Heart right ventricle (tissue), 16 donors: Measurements from ENCODE around the gene GYPE. TPM values are rescaled to one million over a fixed set of nuclear protein-coding genes. Genes with fewer than 3 reads are reported as not detected.
"Not testable (repeated sequence)": the region's sequence is repeated elsewhere in the genome, so short reads cannot be mapped to it uniquely, and the experiment has no call there.

ENCODE experiments used
- ATAC-seq, 8 donors: fragments of 200-7000 bp; cut with Tn5 transposase; one replicate each; pipeline ENCODE4 v1.9.1; 2020; ENCODE audit warnings: mild to moderate bottlenecking in 8 of 8, moderate library complexity in 8 of 8, moderate number of reproducible peaks in 1 of 8
- DNase-seq, 2 donors: peaks; one replicate each; pipeline ENCODE4 v3.0.0-alpha.2; 2020
- H3K27ac ChIP-seq, 10 donors: fragments of 200-600 bp; sonication (generic) in 2 of 10; one replicate each; pipeline versions ENCODE4 v1.5.0 to v1.8.0; 2020 to 2022; ENCODE audit warnings: mild to moderate bottlenecking in 3 of 10
- H3K27me3 ChIP-seq, 7 donors: fragments of 200-600 bp; one replicate each; pipeline ENCODE4 v1.8.0; 2021 to 2022; ENCODE audit warnings: mild to moderate bottlenecking in 2 of 7
- H3K36me3 ChIP-seq, 9 donors: fragments of 200-600 bp; sonication (generic) in 1 of 9; one replicate each; pipeline versions ENCODE4 v1.5.0 to v1.8.0; 2020 to 2022; ENCODE audit warnings: mild to moderate bottlenecking in 2 of 9
- H3K4me1 ChIP-seq, 9 donors: fragments of 200-600 bp; sonication (generic) in 1 of 9; one replicate each; pipeline versions ENCODE4 v1.5.0 to v1.8.0; 2020 to 2022; ENCODE audit warnings: mild to moderate bottlenecking in 4 of 9
- H3K4me3 ChIP-seq, 10 donors: fragments of 200-600 bp; sonication (generic) in 2 of 10; one replicate each; pipeline versions ENCODE4 v1.5.0 to v1.8.0; 2020 to 2022; ENCODE audit warnings: mild to moderate bottlenecking in 7 of 10, moderate library complexity in 2 of 10
- H3K9me3 ChIP-seq, 11 donors: fragments of 200-600 bp in 10 of 11; sonication (generic) in 2 of 11; one replicate each; pipeline versions ENCODE4 v1.5.0 to v1.8.0; 2013 to 2022; ENCODE audit warnings: mild to moderate bottlenecking in 2 of 11, control low read depth in 1 of 11, moderate library complexity in 1 of 11
- CTCF ChIP-seq, 9 donors: fragments of 200-600 bp; sonication (generic) in 2 of 9; IDR thresholded peaks; one replicate each; pipeline versions ENCODE4 v1.5.0 to v1.8.0; 2021 to 2022; ENCODE audit warnings: antibody characterized with exemption in 9 of 9, mild to moderate bottlenecking in 5 of 9, moderate library complexity in 1 of 9
- WGBS, 2 donors: extraction: QIAGEN DNeasy Blood & Tissue Kit; methylation state at CpG; one replicate each; pipeline ENCODE4 v1.1.7; 2013; ENCODE audit warnings: inconsistent platforms in 1 of 2; 5-methylcytosine and 5-hydroxymethylcytosine counted together
- intact Hi-C, 10 donors: fragments of 100-400 bp; cut with DNase I; formaldehyde crosslinking; loops; one replicate each; pipeline versions ENCODE4 v1.11.1 to v1.14.2; 2022
- polyA plus RNA-seq, 2 donors: library from polyadenylated mRNA; stranded (reverse); fragments of 200-250 nt; gene quantifications; one replicate each; pipeline ENCODE4 v1.2.3, GENCODE V29; 2013
- total RNA-seq, 10 donors: library from RNA; stranded (reverse); fragmentation: NEBNext Ultra II Directional in 3 of 10; extraction: Animal tissue kit (Norgen Biotek cat#: 25700) in 3 of 10; gene quantifications; one replicate each; pipeline versions ENCODE4 v1.2.1 to v1.2.4, GENCODE V29; 2021 to 2023
- donor health status: Arrhythmogenic right ventricular cardiomyopathy.
- donor health status: ischemic (EF 13 %, LVEDD 7.1; RV severe dilation, severe dysfunction).
- donor health status: healthy with polysubstance abuse.
- donor health status: DM: no; HTN: yes; CAD: no.
- donor health status: DM: no; HTN: no; CAD: no.
- donor health status: ischemic (EF 25% LVEDD 6.9; RV normal size, moderate dysfunction).
- donor health status: ischemic (EF 25% LVEDD 5.7; RV mildly dilated, moderate dysfunction).
- donor health status: healthy.
- donor health status: DM: yes; HTN: yes; CAD: no.
- donor health status: Ischemic cardiomyopathy.
- donor health status: ischemic (EF 35%, LVEDD 5.7; RV mildly dilated, moderate dysfunction).
- donor health status: nonischemic (EF 11% LVEDD 7.7; RV severe dilation, severe dysfunction).
- donor health status: DM: yes; HTN: yes; CAD: no.
- donor health status: PGD.
- donor health status: ischemic (EF 29% LVEDD 5.4; RV normal size, mild dysfunction).
- donor health status: nonischemic (EF 23%, LVEDD 6.1; RV moderate dilation, normal function).

The GYPE gene
- total and polyA plus RNA-seq, 12 donors, result 0.21 to 0.80 (median 0.29) TPM; not detected in 2

DNA sequence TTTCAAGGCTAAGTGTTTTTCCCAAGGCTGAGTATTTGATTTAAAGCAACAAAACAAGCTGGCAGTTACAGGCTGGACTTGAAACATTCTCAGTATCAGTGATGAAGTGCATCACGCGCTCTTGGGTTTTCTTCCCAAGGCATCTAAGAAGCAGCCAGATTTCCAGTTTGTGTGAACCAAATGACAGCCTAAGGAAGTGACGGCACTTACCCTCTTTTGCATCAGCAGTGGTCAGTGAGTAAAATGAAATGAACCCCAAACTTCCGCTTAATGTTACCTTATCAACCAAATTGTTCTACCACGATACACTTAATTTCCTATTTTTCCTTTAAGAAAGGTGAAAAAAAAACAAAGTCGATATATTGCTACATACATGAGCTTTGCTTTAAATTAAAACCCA, 15.8 kb upstream of the GYPE start:
- H3K27me3 ChIP-seq, result no peaks in the 10 kb centered on the region
- no peak for ATAC-seq
- intact Hi-C loops, result no loop called here

DNA sequence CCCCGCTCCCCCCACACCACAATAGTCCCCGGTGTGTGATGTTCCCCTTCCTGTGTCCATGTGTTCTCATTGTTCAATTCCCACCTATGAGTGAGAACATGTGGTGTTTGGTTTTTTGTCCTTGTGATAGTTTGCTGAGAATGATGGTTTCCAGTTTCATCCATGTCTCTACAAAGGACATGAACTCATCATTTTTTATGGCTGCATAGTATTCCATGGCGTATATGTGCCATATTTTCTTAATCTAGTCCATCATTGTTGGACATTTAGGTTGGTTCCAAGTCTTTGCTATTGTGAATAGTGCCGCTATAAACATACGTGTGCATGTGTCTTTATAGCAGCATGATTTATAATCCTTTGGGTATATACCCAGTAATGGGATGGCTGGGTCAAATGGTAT, 11.1 kb upstream of the GYPE start:
- H3K9me3 ChIP-seq, H3K4me1 ChIP-seq, H3K27ac ChIP-seq, ATAC-seq, DNase-seq, intact Hi-C loops, H3K4me3 ChIP-seq, H3K36me3 ChIP-seq, H3K27me3 ChIP-seq: not testable (repeated sequence)
- WGBS, 2 donors, result 89 to 97% methylated on average over 4 to 5 of the region's 5 CpGs

More for the DNA sequence above, 15.8 kb upstream of the GYPE start:
- WGBS, 2 donors, result 80% methylated on average over 6 of the region's 6 CpGs
- DNase-seq, result no peak
- Histone ChIP-seq H3K36me3 (no peaks in the 10 kb centered on the region), H3K4me3 (no peak overlapping the region), H3K27ac (no peak overlapping the region), H3K9me3 (no peaks in the 10 kb centered on the region), H3K4me1 (no peaks in the 10 kb centered on the region)
- TF ChIP-seq CTCF (IDR thresholded peaks at IDR 0.05), result no peak

DNA sequence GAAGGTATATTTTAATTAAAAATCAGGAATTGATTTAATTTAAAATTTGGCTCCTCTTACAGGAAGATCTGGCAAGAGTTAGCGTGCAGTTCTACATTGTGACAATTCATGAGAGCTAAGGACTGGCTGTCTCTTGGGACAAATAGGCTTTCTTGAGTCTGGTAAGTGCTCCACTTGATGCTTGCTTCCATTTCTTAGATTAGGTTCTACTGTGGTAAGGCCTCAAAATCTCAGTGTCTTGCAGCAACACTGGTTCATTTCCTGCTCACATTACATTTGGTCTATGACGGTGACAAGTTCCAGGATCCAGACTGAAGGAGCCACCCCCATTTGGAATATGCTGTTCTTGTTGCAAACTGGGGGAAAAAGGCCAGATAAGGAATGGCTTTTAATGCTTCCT, 7.1 kb upstream of the GYPE start:
- intact Hi-C loops, H3K36me3 ChIP-seq, DNase-seq, H3K27me3 ChIP-seq, H3K9me3 ChIP-seq, H3K4me1 ChIP-seq: not testable (repeated sequence)
- WGBS, 2 donors, result 47 to 56% methylated on average over 1 of the region's 2 CpGs
- ATAC-seq, result peak in 5 of 8 donors; percentile 29 to 44 (median 35)
- peak overlapping the region in 8 of 10 donors; percentile 22 to 83 (median 61) for H3K27ac ChIP-seq
- H3K4me3 ChIP-seq, result peak overlapping the region in 9 of 10 donors; percentile 36 to 57 (median 51)

DNA sequence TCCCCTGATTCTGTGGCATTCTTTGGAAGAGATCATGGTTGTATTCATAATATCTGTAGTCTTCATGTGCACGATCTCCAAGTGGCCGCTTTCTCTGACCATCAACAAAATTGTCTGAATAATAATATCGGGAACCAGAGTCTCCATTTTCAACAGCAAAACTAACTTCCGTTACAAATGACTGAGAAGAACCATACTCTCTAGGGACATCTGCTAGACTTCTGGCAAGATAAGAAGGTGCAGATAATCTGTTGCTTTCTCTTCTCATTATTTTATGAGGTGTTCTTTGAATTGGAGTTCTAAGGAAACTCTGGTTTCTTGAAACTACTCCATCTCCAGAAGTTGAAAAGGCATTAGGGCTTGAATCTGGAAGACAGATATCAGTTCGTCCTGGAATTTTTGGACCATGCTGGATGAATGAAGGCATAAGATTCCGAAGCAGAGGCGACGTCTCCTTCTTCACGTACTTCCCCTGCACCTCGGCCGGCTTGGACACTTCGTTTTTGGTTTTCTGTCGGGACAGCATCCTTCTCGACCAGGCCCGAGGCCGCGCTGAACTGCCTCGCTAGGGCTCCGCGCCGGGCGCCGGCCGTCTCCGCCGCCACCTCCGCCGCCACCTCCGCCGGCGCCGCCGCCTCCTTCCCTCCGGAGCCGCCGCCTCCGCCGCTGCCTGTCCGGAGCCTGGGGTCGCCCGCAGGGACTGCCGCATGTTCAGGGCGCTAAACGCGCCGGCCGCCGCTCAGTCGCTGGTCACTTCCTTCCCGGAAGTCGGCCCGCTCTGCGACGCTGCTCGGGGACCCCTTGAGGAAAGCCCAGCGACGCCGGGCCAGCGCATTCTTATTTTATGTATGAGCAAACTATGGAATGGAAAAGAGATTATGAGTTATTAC, 6.4 kb upstream of the GYPE start:
- intact Hi-C loops, H3K36me3 ChIP-seq, H3K4me1 ChIP-seq, H3K27me3 ChIP-seq, H3K9me3 ChIP-seq: not testable (repeated sequence)
- Histone ChIP-seq H3K4me3 (peak overlapping the region in 9 of 10 donors; percentile 36 to 57 (median 51)), H3K27ac (peak overlapping the region in 9 of 10 donors; percentile 22 to 83 (median 58))
- WGBS, 2 donors, result 21 to 28% methylated on average over 58 to 59 of the region's 59 CpGs
- DNase-seq (peak; percentile 36 to 62), ATAC-seq (peak in 7 of 8 donors; percentile 74 to 93 (median 82))

GRCh38 chr4:143910906-143911305, 5.5 kb upstream of the GYPE start:
- WGBS, 2 donors, result 60 to 66% methylated on average over 2 of the region's 2 CpGs
- H3K36me3 ChIP-seq, ATAC-seq, H3K9me3 ChIP-seq, DNase-seq, H3K27ac ChIP-seq, intact Hi-C loops, H3K27me3 ChIP-seq, H3K4me1 ChIP-seq: not testable (repeated sequence)
- peak overlapping the region in 7 of 10 donors; percentile 46 to 57 (median 52) for H3K4me3 ChIP-seq

DNA sequence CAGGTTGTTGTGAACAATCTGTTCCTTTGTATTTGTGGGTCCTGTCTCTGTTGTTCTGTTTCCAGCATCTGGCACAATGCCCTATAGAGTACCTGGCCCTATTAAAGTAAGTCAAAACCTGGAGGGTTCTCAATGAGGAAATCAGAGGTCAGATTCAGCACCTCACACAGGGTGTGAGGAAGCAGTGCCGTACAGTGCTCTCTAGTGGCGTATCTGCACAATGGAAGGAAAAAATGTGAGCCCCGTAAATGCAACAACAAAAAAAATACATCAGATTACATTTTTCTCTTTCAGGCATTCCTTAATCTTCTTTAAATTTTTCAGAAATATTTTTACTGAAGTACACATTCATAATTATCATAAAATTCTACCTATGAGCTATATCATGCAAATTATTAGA, 2.5 kb upstream of the GYPE start:
- H3K4me1 ChIP-seq, H3K36me3 ChIP-seq, H3K27me3 ChIP-seq, H3K4me3 ChIP-seq, DNase-seq, H3K9me3 ChIP-seq, H3K27ac ChIP-seq: not testable (repeated sequence)
- TF ChIP-seq CTCF (IDR thresholded peaks at IDR 0.05), result peak in 8 of 9 donors; percentile 15 to 64 (median 48)
- peak in 5 of 8 donors; percentile 44 to 72 (median 61) for ATAC-seq
- WGBS, 2 donors, result 18% methylated on average over 3 of the region's 3 CpGs
- intact Hi-C loops, result loop anchor here in 3 of 10 donors (10.0 kb wide), 1 partner anchor 353 kb away; no protein-coding TSS in a partner anchor

GRCh38 chr4:143904431-143904830, 928 bp downstream of the GYPE start:
- not testable (repeated sequence) for ATAC-seq, H3K27ac ChIP-seq, H3K4me3 ChIP-seq, DNase-seq, H3K9me3 ChIP-seq, H3K27me3 ChIP-seq, H3K4me1 ChIP-seq, H3K36me3 ChIP-seq
- intact Hi-C loops, result loop anchor here in 3 of 10 donors (10.0 kb wide), 1 partner anchor 350 kb away; no protein-coding TSS in a partner anchor

- intact Hi-C loops, H3K27ac ChIP-seq, H3K4me1 ChIP-seq, H3K27me3 ChIP-seq, H3K9me3 ChIP-seq, H3K36me3 ChIP-seq, DNase-seq, H3K4me3 ChIP-seq, ATAC-seq: not testable (repeated sequence)
- WGBS, 2 donors, result 71 to 75% methylated on average over 4 of the region's 4 CpGs
Measured at GRCh38 chr4:143890323-143890722, 15.0 kb downstream of the GYPE start.

DNA sequence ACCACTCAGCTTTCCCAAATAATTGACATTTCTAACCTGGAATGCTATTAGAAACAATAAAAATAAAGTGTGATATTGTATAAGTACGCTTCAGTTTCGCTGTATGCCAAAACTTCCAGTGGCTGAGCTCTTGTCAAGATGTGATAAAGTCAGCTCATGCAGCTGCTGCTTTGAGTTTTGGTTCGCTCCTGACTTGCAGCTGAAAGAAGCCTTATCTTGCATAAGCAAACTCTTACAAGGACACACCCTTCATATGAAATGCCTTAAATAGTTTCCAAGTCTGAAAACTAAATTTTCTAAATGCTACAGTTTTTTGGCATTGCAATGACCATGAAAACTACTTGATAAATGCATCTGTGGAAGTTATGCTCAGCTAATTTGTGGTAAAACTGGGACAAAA, 17.2 kb downstream of the GYPE start:
- intact Hi-C loops, result not testable (repeated sequence)

More for the DNA sequence above, 17.2 kb downstream of the GYPE start:
- H3K27me3 ChIP-seq, H3K4me3 ChIP-seq, DNase-seq, H3K9me3 ChIP-seq, H3K27ac ChIP-seq, H3K4me1 ChIP-seq, ATAC-seq, H3K36me3 ChIP-seq: not testable (repeated sequence)
- no CpG with 5 or more reads among the region's 3 CpGs for WGBS, 2 donors
